Colon (tissue), 2 donors: ENCODE data around the gene VTN.

Experiments
- FAIRE-seq: peaks from 2 replicates; lab custom pipeline; 2012; peaks lifted over from hg19 to GRCh38; lab: Jason Lieb, UNC
- donor health status: control.
- donor health status: control.

The VTN gene

GRCh38 chr17:28320215-28321061 is 49.7 kb downstream of the VTN start:
- no peak for FAIRE-seq

DNA sequence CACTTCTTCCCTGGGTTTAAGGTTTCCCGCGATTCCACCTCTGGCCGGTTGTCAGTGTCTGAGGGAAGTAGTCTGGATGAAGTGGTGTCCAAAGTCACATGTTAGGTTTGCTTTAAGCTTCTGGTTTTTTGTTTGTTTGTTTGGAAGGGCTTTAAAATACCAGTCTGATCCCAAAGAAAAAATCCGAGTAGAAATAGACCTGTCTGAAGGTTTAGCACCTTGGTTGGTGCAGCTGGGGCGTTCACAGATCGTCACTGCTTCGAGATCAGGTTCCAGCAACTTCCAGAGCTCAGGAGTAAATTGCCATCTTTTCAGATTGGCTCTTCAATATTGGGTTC is 50.5 kb downstream of the VTN start:
- FAIRE-seq, result no peak

- no peak for FAIRE-seq
Measured at GRCh38 chr17:28318759-28319597, 51.1 kb downstream of the VTN start, which contains the start of gene TMEM97. TMEM97 (plus strand) TSS chr17:28319200; CDS start chr17:28319240, 40 bp downstream.

GRCh38 chr17:28317966-28318758 is 51.9 kb downstream of the VTN start:
- FAIRE-seq, result no peak
